GM20000 (cell line): ENCODE results near the gene ASAP2.

Experiments
- DNase-seq: peaks from one replicate; pipeline ENCODE4 v3.0.0; 2012; ENCODE audit warnings: low spot score
- TF ChIP-seq, protein P1 (sequence below): IDR thresholded peaks from 2 replicates; pipeline ENCODE4 v1.5.1; 2012; ENCODE audit warnings: mild to moderate bottlenecking, control low read depth; ENCODE audit errors: extremely low read depth, missing control alignments

The ASAP2 gene

DNA sequence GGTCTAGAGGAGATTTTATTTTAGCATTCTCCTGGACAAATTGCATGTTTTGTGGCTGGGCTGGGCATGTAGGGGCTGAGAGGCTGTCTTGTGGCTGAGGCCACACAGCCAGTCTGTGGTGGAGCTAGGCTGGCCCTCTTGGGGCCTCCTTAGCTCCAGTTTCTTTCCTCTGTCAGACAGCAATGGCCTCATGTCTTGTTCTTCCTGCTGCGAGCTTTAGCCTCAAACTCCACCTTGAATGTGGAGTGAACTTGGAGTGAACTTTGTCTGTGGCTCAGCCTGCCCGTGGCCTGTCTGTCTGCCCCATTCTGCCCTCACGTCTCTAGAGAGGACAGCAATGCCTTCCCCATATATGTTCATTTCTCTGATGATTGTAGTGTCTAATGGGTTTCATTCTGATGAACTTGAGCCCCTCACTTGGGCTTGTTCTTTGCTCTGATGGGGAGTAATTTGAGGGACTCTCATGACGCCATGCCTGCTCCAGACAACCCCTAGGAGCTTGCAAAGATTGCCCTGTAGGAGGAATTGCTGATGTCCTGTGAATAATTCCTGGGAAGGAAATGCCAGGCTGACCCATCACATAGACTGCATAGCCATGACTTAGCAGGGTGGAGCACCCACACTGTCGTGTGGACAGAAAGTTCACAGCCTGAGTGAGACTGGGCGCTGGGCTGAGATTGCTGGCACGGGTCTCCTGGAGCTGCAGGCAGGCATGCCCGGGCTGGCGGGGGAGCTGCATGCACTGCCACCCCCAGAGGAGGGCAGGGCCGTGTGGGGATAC is 42.6 kb downstream of the ASAP2 start:
- DNase-seq: no peak

DNA sequence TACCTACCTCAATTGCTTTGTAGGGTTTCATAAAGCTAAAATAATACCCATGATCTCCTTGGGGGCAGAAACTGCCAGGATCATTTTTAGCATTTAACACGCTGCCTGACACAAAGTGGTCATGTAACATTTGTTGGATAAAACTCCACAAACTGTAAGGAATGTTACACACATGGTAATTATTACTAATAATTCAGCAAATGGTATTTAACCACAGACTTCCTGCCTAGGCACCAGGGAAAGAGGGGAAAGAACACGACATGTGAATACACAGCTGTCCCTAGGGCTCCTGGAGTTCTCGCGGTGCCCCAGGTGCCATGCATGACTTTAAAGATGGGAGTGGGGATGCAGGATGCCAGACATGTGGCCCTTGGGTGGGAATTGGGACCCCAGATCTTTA is 43.5 kb downstream of the ASAP2 start:
- no peak for DNase-seq
- TF ChIP-seq, protein P1, sequence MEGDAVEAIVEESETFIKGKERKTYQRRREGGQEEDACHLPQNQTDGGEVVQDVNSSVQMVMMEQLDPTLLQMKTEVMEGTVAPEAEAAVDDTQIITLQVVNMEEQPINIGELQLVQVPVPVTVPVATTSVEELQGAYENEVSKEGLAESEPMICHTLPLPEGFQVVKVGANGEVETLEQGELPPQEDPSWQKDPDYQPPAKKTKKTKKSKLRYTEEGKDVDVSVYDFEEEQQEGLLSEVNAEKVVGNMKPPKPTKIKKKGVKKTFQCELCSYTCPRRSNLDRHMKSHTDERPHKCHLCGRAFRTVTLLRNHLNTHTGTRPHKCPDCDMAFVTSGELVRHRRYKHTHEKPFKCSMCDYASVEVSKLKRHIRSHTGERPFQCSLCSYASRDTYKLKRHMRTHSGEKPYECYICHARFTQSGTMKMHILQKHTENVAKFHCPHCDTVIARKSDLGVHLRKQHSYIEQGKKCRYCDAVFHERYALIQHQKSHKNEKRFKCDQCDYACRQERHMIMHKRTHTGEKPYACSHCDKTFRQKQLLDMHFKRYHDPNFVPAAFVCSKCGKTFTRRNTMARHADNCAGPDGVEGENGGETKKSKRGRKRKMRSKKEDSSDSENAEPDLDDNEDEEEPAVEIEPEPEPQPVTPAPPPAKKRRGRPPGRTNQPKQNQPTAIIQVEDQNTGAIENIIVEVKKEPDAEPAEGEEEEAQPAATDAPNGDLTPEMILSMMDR: no peak

More for the DNA sequence above, 42.6 kb downstream of the ASAP2 start:
- TF ChIP-seq, protein P1: no peak

DNA sequence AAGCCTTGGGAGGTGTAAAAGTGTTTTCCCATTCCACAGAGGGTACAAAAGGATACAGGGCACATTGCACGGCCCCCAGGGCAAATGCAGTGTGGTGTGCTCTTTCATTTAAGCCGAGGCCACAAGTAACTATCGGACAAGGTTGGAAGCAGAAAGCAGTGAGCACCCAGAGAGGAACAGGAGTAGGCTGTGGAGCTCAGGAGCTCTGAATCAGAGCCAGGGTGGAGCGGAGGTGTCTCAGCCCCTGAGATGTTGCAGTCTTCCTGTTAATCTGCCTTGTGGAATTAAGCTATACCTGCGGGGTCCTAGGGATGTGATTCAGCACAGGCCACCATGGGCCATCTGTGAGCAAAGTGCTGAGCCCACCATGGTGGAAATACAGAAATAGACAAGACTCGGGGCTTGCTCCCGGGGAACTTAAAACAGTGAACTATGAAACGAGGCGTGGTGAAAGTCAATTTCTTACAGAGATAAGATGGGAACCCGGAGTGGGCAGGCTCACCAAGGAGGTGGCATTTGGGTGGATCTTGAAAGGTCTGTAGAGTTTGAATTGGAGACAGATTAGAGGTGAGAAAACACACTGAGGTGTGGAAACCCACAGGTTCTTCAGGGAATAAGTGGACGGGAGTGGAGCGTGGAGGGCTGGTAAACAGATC is 44.0 kb downstream of the ASAP2 start:
- no peak for DNase-seq
- TF ChIP-seq, protein P1: no peak

DNA sequence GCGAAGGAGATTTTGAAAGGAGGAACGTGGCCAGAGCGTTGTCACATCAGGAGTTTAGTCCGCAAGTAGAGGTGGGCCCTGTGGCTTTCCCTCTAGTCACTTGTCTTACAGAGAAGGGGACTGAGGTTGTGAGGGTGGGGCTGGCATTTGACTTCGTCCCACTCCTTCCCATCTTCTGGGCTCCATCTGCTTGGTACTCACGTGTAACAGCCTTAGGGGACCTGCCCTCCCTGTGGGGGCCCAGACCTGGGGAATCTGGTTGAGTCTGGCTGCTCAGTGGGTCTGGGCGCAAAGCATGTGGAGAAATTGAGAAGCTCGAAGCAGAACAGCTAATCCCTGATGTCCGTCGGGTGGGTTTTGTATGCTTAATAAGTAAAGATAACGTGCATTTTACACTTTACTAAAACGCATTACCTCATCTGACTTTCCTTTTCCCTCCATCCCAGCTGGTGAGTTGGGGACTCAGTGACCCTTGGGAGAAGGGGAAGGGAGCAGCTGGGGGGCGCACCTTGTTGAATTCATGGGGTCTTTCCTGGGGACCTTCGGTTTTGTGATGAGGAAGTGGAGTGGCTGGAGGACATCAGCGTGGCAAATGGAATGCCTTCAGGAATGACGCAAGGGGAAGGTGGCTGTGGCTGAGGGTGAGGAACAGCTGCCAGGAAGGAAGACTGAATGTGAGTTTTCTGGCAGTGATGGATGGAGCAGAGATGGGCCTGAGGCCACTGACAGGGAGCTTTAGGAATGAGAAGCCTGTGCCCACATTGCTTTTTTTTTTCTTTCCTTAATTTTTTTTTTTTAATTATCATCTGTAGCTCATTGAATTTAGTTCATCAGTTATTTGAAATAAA is 44.8 kb downstream of the ASAP2 start:
- TF ChIP-seq, protein P1: no peak
- no peak for DNase-seq

DNA sequence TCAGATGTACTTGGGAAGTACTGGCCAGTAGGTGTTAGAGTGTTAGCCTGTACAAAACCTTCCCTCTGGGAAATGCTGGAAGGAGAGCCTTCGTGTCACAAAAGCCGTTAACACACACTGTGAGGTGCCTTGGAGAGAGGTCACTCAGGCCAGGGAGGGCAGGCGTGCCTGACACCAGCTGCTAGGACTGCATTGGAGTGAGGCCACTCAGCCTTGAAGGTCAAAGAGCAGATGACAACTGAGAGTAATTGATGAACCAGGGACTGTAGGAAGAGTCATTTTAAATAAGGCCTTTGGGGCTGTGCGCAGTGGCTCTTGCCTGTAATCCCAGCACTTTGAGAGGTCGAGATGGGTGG is 45.4 kb downstream of the ASAP2 start:
- TF ChIP-seq, protein P1: no peak
- no peak for DNase-seq

DNA sequence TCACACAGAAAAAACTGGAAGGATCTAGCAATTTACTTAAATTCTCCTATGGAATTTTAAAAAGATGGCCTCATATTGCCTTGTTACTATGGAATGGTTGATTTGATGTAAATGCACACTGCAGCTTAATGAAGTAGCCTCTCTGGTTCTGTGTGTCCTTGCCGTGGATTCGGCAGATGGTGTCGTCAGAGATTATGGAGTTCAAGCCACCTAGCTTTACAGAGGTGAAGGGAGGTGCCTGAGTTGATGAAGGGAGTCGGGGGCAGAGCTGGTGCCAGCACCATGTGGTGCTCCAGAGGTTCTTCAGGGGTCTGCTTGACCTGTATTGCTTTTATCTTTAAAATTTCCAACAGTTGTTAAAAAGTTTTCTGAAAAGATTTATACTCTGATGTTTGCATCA is 48.8 kb downstream of the ASAP2 start:
- TF ChIP-seq, protein P1: no peak
- DNase-seq: no peak

DNA sequence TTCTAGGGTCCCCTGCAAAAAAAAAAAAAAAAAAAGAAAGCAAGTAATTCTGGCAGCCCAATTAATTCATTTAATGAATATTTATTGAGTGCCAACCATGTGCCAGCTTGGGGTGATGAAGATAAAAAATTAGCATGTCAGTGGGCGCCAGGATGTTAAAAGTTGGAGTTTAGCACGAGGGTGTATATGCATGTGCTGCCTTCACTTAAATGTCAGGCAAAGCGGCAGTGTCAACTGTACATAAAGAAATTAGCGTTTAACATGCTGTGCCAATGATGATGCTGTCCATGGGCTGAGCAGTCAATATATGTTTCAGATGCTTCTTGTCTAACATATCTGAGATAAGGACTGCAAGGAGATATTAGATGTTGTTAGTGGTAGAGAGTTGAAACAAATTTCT is 49.5 kb downstream of the ASAP2 start:
- no peak for DNase-seq
- TF ChIP-seq, protein P1: no peak
